Activated gamma-delta T cell treated with anti-CD3 and anti-CD28 coated beads, Interleukin-2, amount 50 U/mL, for 16 hours (primary cell): ENCODE results near the gene APCDD1.
"Not testable (repeated sequence)": the region's sequence is repeated elsewhere in the genome, so short reads cannot be mapped to it uniquely, and the experiment has no call there.

Experiments used
- DNase-seq: peaks from one replicate; pipeline ENCODE4 v3.0.0-alpha.2; 2020; ENCODE audit warnings: low read depth

The APCDD1 gene

DNA sequence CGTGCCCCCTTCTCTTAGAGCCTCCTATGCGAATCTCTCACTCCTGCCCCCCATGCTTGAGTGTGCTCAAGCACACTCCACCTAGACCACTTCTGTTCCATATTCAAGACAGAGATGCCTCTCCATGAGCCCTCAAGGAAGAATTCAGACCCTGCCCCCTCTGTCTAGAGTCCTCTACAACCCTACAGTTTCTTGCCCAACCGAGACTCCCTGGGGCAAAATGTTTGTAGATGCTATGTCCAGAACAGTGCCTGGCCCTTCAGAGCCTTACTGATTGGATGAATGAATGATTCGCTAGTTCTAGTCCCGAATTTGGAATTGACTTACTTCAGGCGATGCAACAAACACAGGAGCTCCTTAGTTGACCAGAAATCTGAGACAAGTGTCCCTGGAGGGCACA, 8.7 kb downstream of the APCDD1 start:
- no peak for DNase-seq

- DNase-seq = no peak
Observed at GRCh38 chr18:10463741-10464140, 9.3 kb downstream of the APCDD1 start.

DNA sequence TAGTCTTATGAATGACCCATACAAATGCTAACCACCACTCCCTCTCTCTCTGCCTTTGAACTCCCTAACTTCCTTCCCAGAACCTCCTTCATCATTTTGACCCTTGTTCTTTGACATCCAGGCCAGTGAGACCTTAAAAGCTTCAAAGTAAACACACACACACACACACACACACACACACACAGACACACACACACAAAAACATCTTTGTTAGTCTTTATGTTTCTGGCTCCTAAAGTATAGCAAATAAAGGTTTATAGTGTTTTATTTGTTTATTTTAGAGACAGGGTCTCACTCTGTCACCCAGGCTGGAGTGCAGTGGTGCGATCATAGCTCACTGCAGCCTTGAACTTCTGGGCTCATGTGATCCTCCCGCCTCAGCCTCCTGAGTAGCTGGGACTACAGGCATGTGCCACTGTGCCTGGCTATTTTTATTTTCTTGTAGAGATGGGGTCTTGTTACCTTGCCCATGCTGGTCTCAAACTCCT, 9.8 kb downstream of the APCDD1 start:
- not testable (repeated sequence) for DNase-seq

DNA sequence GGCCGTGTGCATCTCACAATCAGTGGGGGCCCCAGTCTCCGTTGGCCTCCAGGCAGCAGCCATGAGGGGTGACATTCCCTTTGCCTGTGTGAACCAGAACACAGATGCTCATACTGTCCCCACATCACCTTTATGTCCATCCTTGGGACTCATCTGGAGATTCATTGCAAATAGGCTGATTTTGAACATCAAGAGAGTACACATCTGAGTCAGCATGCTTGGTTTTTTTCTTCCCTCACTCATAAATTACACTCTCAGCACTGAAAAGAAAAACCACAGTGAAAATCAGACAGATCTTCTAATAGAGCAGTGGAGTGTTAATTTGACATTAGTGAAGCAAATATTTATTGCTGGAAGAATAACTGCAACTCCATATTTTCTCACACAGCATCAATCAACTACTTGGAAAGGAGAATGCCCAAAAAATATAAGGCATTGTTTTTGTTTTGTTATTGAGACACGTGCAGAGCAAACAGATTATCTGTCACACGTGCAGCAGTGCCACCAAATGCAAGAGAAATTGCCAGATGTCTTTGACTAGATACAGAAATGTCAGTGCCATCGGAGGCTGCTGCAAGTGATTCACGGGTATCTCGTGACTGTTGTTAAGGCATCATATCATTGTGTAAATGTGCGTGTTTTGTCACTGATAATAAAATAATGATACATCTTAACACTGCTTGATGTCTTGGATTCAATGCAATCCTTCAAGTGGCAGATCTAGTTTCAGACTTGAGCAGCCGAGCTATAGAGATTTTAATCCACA, 10.9 kb downstream of the APCDD1 start:
- DNase-seq = no peak

GRCh38 chr18:10470429-10470828, 16.0 kb downstream of the APCDD1 start:
- no peak for DNase-seq

DNA sequence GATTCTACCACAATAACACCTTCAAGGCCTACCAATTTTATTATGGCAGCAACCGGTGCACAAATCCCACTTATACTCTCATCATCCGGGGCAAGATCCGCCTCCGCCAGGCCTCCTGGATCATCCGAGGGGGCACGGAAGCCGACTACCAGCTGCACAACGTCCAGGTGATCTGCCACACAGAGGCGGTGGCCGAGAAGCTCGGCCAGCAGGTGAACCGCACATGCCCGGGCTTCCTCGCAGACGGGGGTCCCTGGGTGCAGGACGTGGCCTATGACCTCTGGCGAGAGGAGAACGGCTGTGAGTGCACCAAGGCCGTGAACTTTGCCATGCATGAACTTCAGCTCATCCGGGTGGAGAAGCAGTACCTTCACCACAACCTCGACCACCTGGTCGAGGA, 17.1 kb downstream of the APCDD1 start:
- DNase-seq = no peak

DNA sequence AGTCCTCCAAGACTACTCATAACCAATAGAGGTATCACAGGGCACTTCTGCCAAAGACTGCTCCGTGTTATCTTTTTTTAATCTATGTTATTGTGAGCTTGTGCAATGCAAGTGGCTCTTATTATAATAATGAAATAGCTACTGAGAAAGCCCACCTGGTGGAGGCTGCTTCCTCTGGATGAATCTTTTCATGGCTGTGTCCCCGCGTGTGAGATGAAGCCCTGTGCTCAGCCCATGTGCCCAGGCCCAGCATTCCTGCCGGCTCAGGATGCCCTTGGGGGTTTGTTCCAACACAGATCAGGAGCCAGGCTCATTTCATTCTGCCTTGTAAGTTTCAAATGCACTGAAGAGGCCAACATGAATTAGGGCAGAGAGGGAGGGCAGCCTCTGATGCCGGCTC, 18.7 kb downstream of the APCDD1 start:
- DNase-seq = no peak

- no peak for DNase-seq
Observed at GRCh38 chr18:10474309-10474708, 19.9 kb downstream of the APCDD1 start.

DNA sequence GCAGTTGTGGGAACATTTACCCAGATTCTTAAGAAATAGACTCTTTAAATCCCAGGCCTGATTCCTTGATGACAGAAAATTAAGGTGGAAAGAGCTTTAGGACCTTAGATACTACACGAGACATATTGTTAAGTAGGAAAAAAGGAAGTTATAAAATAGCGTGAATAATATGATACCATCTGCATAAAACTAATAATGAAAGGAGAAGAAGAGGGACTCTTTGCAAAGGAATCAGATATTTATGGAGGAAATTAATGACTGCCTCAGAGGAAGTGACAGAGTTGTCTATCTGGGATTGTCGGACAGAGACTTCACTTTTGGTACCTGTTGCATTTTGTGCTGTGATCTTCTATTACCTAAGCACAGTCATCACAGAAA, 20.8 kb downstream of the APCDD1 start:
- DNase-seq = no peak

DNA sequence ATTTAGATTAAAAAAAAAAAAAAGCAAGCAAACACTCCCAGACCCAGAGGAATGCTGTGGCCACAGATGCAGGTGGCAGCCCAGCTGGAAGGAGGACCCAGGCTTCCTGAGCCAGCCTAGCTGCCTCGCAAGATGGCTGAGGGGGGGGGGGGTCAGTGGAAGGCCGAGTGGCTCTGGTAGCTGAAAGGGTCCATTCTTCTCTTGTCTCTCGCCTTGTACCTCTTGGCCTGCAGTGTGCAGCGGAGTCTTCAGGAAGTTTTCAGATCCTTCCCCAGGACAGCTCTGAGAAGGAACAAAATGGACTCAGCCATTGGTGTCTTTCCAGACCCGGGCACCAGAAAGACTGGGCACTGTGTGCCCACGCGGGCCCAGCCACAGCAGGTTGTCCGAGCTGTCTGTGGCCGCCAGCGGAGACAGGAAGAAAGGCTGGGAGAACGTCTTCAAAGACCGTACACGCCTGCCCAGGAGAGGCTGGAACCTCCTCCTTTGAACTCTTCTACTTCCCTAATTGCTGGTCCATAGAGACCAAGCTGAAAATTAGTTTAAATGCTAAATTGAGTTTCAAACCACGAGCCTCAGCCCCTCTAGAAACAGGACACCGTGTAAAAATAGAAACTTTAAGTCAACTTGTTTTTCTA, 21.3 kb downstream of the APCDD1 start:
- no peak for DNase-seq

DNA sequence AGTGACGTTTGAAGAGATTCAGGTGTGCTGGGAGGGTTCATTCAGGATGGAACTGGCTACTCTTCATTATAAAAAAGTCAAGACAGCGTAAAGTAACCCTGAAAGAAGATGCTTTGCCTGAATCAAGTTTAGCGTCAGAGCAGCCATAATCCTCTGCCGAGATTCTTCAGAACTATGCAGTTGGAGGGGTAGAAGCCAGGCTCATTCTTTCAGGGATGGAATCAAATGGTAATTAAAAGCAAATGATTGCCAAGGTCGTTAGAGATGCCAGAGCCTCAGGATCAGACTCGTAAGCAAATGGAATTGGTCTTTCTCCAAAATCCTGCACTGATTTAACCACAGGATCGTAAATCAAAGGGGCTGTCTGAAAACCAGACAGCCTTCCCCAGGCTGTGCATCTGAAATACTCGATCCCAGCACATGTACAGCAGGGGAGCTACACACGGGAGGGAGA, 21.9 kb downstream of the APCDD1 start:
- no peak for DNase-seq

- DNase-seq = no peak
Observed at GRCh38 chr18:10477121-10477862, 22.9 kb downstream of the APCDD1 start.

DNA sequence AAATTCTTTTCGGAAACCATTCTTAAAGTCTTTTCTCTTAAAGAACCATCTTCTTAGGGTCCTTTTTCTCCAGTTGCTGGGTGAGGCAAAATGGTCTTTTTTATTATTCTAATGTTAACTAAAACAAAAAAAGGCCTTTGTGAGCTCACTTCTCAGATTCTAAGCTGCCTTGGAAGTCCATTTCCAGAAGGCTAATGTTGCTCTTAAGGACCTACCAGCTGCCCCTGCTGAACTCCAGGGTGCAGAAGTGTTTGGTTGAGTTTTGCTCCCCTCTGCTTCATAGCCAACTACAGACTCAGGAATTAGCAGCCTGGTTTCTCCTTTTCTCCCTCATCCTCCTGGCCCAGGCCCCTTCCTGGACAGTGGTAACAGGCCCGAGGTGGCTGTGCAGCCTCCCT, 23.4 kb downstream of the APCDD1 start:
- no peak for DNase-seq

GRCh38 chr18:10481831-10482230, 27.4 kb downstream of the APCDD1 start:
- no peak for DNase-seq

DNA sequence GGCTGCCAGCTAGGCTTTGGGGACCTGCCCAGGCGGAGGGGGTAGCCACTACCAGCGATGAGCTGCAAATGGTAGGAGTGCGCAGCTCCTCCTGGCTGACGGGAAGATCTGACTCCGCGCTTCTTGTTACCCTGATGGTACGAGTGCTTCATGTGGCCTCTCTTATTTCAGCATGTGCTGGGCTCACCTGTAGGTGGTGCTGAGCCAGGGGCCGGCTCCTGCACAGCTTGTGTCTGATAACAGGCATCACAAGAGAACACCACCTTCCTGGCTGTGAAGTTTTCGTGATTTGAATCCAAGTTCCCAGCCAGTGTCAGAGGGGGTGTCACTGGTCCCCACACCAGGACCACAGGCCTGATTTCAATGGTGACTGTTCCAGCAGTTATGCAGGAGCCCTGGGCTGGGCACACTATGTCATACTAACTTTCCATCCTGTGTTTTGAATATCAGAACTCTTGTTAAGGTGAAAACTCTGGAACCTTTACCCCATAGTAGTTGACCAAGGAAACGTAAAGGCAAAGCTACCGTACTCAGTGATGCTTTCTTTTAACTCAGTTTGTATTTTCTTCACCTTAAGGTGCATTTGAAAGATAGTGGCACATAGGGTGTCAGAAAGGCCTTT, 28.0 kb downstream of the APCDD1 start:
- no peak for DNase-seq

DNA sequence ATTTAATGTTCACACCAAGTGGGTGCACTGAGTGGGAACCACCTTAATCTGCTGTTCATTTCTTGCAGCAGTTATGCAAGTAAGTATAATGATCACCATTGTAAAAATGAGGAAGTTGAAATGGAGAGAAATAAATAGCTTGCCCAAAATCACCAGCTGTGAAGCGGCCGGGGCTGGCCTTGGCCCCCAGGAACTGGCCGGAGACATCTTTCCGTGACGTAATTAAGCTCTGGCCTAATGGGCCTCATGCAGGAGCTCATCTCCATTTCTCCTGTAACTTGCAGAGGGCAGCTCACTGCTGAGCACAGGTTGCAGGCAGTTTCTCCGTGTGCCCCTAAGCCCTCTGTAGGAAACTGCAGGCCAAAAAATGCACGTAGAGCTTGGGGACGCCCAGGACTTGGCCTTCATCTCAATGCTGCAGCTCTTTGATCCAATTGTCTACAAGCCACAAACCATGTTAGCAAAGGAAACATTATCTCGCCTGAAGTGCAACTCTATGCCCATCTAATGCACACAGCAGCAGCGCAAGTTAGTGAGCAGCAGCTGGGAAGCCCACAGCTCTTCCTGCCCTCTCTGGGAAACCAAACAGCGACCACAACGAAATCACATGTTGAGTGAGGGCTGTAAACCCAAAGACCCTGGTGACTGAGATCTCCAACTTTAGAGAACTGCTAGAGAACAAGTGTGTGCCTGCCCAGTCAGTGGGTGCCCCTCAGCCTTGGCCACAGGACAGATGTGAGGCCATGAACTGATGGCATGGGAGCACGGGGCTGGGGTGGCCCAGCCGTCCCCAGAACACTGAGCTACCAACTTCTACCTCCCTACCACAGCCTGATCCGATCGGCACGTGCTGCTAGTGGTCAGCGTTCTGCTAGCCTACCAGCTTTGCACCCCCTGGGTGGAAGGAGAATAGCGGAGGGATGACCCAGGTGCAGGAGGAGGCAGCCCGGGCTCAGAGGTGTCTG, 28.8 kb downstream of the APCDD1 start:
- DNase-seq = no peak

DNA sequence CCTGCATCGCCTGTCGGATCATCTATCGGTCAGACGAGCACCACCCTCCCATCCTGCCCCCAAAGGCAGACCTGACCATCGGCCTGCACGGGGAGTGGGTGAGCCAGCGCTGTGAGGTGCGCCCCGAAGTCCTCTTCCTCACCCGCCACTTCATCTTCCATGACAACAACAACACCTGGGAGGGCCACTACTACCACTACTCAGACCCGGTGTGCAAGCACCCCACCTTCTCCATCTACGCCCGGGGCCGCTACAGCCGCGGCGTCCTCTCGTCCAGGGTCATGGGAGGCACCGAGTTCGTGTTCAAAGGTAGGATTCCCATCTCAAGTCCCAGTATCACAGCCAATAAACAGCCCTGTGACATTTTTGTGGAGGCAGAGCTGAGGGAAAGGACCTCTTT, 31.0 kb downstream of the APCDD1 start:
- no peak for DNase-seq

DNA sequence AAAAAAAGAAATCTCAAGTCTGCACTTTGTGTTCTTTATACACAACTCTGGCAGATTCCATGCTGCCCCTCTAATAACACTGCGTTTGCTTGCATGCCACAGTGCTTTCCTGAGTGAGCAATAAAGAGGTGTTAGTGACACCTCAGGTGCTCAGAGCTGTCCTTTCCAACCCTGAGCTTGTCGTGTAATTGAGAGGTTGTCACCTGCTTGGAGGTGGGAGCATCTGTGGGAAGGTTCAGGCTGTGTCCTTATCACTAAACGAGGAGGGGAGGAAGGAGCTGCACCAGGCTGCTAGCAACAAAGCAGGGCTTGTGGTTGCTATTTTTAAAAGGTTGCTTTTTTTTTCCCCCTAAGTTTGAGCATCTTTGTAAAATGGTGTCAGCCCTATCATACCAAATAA, 31.9 kb downstream of the APCDD1 start:
- DNase-seq = no peak

DNA sequence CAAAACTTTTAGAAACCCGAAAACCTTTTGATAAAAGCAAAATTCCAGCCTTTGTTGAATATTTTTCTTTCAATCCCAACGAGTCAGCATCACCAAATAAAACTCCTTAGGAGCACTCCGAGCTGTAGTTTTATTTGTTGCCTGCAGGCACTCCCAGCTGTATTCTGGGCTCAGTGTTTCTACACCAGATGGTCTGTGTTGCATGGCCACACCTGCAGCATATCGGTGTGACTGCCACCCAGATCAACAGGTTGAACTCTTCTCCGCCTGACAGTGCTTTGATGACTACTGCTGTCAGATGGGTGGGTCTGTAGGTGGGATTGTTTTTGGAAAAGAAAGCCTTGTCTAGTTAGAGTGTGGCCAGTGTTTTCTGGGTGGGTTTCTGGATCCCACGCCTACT, 32.7 kb downstream of the APCDD1 start:
- DNase-seq = no peak

DNA sequence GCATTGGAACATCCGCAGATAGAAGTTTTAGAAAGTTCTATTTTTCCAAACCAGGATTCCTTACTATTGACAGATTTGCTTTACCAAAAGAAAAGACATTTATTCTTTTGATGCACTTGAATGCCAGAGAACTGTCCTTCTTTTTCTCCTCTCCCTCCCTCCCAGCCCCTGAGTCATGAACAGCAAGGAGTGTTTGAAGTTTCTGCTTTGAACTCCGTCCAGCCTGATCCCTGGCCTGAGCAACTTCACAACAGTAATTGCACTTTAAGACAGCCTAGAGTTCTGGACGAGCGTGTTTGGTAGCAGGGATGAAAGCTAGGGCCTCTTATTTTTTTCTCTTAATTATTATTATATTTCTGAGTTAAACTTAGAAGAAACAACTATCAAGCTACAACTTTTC, 33.6 kb downstream of the APCDD1 start:
- no peak for DNase-seq

GRCh38 chr18:10490401-10491165, 36.1 kb downstream of the APCDD1 start:
- peak; percentile 8 for DNase-seq
